Esophagus muscularis mucosa (tissue), 4 donors: ENCODE results near the gene DMD. TPM values are rescaled to one million over a fixed set of nuclear protein-coding genes. Genes with fewer than 3 reads are reported as not detected.
A peak's percentile ranks its signal among the peaks of the same experiment; 100 is the strongest.
"Not testable (repeated sequence)": the region's sequence is repeated elsewhere in the genome, so short reads cannot be mapped to it uniquely, and the experiment has no call there.

ENCODE experiments used
- DNase-seq: peaks from one replicate; pipeline ENCODE4 v3.0.0-alpha.2; 2017; ENCODE audit errors: extremely low spot score
- H3K27ac ChIP-seq, 4 donors: fragments of 200-600 bp; sonication (generic); replicated peaks in 1 of 4; 1 replicate in 3 of 4; 2 replicates in 1 of 4; pipeline ENCODE4 v1.5.1; 2016 to 2019; ENCODE audit warnings: mild to moderate bottlenecking in 1 of 4
- H3K27me3 ChIP-seq, 4 donors: fragments of 200-600 bp; sonication (generic); one replicate each; pipeline versions ENCODE4 v1.5.1 to v1.6.0; 2016 to 2019
- H3K36me3 ChIP-seq, 4 donors: fragments of 200-600 bp; sonication (generic); one replicate each; pipeline ENCODE4 v1.5.1; 2016 to 2019
- H3K4me1 ChIP-seq, 4 donors: fragments of 200-600 bp; sonication (generic); one replicate each; pipeline ENCODE4 v1.5.1; 2016 to 2019
- H3K4me3 ChIP-seq, 4 donors: fragments of 200-600 bp; sonication (generic); 1 replicate in 2 of 4; 2 replicates in 2 of 4; pipeline ENCODE4 v1.5.1; 2016 to 2019; ENCODE audit warnings: mild to moderate bottlenecking in 4 of 4, moderate library complexity in 1 of 4
- H3K9me3 ChIP-seq, 4 donors: fragments of 200-600 bp; sonication (generic); 1 replicate in 3 of 4; 2 replicates in 1 of 4; pipeline ENCODE4 v1.5.1; 2016 to 2019
- EP300 ChIP-seq: sonication (generic); formaldehyde crosslinking; IDR thresholded peaks from one replicate; pipeline ENCODE4 v1.6.1; 2017; ENCODE audit warnings: antibody characterized with exemption
- POLR2A ChIP-seq: fragments of 450-650 bp; IDR thresholded peaks from one replicate; pipeline ENCODE4 v1.6.1; 2017; ENCODE audit warnings: antibody characterized with exemption, moderate library complexity, mild to moderate bottlenecking, low read depth
- POLR2AphosphoS5 ChIP-seq, 2 donors: sonication (generic); formaldehyde crosslinking; IDR thresholded peaks; one replicate each; pipeline ENCODE4 v1.6.1; 2017; ENCODE audit warnings: antibody characterized with exemption in 2 of 2
- WGBS: methylation state at CpG from one replicate; pipeline ENCODE4 v1.1.5; 2018; 5-methylcytosine and 5-hydroxymethylcytosine counted together
- intact Hi-C: fragments of 100-400 bp; cut with DNase I; formaldehyde crosslinking; loops from one replicate; pipeline ENCODE4 v1.15.1; 2023
- total RNA-seq, 4 donors: library from RNA; depleted of rRNA; stranded (reverse); fragments of >200 nt; gene quantifications; one replicate each; pipeline versions ENCODE4 v1.1.0 to v1.2.1, GENCODE V29; 2016
- TF ChIP-seq, protein P1 (sequence below), 3 experiments: fragments of 200-600 bp in 2 of 3; fragments of 450-650 bp in 1 of 3; sonication (generic) in 2 of 3; IDR thresholded peaks; one replicate each; pipeline ENCODE4 v1.5.1; 2017 to 2019; ENCODE audit warnings: antibody characterized with exemption in 3 of 3, mild to moderate bottlenecking in 2 of 3, moderate library complexity in 1 of 3

The DMD gene
- total RNA-seq, 4 donors from 2014 or later: 127 to 210 (median 188) TPM

DNA sequence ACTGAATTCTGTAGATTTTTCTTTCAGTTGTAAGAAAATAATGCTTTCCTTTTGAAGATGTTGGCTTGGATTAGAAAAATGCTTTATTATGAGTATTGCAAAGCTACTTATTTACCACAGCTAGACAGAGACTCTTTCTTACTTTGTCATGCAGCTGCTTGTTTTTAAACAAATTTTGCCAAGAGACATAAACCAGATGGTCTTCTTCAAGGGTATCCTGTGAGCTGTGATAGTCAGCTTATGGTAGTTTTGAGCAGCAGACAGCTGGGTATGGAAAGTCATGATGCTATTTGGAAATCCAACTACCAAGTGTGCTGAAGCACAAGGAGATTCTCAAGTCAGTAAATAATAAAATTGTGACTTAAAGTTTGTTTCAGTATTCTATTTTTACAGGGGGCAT is 941.5 kb downstream of the DMD start:
- intact Hi-C loops: no loop called here
- peaks cover 0 to 5% (median 0%) of the 10 kb centered on the region in 4 donors for H3K4me1 ChIP-seq

DNA sequence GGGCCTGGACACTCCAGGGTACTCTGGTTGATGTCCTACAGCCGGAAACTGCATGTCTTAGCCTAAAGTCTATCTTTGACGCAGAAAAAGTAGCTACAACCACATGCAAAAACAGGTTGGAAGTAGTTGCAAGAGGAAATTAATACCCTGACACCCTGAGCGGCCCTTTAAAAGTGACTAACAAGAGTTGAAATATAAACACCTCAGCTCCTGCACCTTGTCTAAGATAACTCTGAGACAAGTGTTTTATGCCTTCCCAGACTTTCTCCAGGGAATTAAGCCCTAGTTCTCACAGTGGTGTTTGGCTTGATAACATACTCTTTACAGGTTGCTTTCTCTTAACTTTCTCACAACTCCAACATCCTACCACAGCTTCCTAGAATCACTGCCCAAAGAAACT is 943.1 kb downstream of the DMD start:
- Histone ChIP-seq H3K4me3 (no peak overlapping the region), H3K27me3 (no peaks in the 10 kb centered on the region), H3K27ac (no peak overlapping the region), H3K9me3 (peaks cover 0 to 9% (median 0%) of the 10 kb centered on the region in 4 donors), H3K36me3 (no peaks in the 10 kb centered on the region), H3K4me1 (peaks cover 0 to 5% (median 0%) of the 10 kb centered on the region in 4 donors)
- DNase-seq: no peak
- 71% methylated on average over 2 of the region's 3 CpGs for WGBS
- no peak for TF ChIP-seq POLR2AphosphoS5 (IDR thresholded peaks at IDR 0.05)
- no peak for TF ChIP-seq POLR2A
- TF ChIP-seq, protein P1, sequence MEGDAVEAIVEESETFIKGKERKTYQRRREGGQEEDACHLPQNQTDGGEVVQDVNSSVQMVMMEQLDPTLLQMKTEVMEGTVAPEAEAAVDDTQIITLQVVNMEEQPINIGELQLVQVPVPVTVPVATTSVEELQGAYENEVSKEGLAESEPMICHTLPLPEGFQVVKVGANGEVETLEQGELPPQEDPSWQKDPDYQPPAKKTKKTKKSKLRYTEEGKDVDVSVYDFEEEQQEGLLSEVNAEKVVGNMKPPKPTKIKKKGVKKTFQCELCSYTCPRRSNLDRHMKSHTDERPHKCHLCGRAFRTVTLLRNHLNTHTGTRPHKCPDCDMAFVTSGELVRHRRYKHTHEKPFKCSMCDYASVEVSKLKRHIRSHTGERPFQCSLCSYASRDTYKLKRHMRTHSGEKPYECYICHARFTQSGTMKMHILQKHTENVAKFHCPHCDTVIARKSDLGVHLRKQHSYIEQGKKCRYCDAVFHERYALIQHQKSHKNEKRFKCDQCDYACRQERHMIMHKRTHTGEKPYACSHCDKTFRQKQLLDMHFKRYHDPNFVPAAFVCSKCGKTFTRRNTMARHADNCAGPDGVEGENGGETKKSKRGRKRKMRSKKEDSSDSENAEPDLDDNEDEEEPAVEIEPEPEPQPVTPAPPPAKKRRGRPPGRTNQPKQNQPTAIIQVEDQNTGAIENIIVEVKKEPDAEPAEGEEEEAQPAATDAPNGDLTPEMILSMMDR (IDR thresholded peaks at IDR 0.05): no peak
- no peak for TF ChIP-seq EP300
- intact Hi-C loops: no loop called here

More for the DNA sequence above, 941.5 kb downstream of the DMD start:
- Histone ChIP-seq H3K9me3 (peaks cover 0 to 3% (median 0%) of the 10 kb centered on the region in 4 donors), H3K27me3 (no peaks in the 10 kb centered on the region), H3K36me3 (no peaks in the 10 kb centered on the region), H3K27ac (no peak overlapping the region), H3K4me3 (no peak overlapping the region)
- TF ChIP-seq POLR2AphosphoS5 (IDR thresholded peaks at IDR 0.05) (no peak), POLR2A (no peak), EP300 (no peak)
- TF ChIP-seq, protein P1 (IDR thresholded peaks at IDR 0.05): no peak
- DNase-seq: no peak

DNA sequence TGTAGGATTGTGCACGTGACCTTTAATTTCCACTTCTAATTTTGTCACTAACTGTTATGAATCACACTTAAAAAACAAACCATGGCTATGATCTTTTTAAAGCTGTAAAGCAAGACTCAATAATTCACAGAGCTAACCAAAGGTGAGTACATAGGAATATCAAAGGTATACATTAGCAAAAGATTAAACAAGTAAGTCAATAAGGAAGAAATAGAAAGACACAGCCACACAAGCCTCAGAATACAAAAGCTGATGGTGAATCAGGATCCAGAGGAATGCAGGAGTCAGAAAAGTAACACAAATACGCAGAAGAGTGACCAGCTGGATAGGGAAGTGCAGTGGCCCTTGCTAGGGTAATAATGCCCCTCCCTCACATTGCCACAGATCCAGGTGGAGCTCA is 943.6 kb downstream of the DMD start:
- Histone ChIP-seq H3K4me3 (no peak overlapping the region), H3K36me3 (no peaks in the 10 kb centered on the region), H3K27ac (no peak overlapping the region), H3K27me3 (no peaks in the 10 kb centered on the region), H3K4me1 (peaks cover 0 to 5% (median 0%) of the 10 kb centered on the region in 4 donors), H3K9me3 (peaks cover 0 to 9% (median 0%) of the 10 kb centered on the region in 4 donors)
- no peak for DNase-seq
- intact Hi-C loops: no loop called here
- TF ChIP-seq EP300 (no peak), POLR2AphosphoS5 (IDR thresholded peaks at IDR 0.05) (no peak), POLR2A (no peak)
- 67% methylated on average over 2 of the region's 2 CpGs for WGBS

DNA sequence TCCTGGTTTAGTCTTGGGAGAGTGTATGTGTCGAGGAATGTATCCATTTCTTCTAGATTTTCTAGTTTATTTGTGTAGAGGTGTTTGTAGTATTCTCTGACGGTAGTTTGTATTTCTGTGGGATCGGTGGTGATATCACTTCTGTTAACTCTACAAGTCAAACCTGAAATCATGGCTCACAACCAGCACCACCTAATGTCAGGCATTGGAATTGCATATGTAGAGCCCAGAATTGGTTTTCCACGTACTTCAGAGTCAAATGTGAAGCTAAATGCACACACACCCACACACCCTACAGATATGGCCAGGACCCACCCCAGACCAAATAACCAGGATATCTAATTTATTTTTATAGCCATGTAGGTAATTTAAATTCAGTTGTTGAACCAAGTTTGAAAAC is 964.7 kb downstream of the DMD start:
- H3K4me3 ChIP-seq, intact Hi-C loops, H3K4me1 ChIP-seq, H3K27ac ChIP-seq, DNase-seq, H3K9me3 ChIP-seq, H3K27me3 ChIP-seq, H3K36me3 ChIP-seq: not testable (repeated sequence)
- TF ChIP-seq, protein P1 (IDR thresholded peaks at IDR 0.05): peak in 1 of 3 experiments; percentile 29
- WGBS: 51% methylated on average over 4 of the region's 4 CpGs

DNA sequence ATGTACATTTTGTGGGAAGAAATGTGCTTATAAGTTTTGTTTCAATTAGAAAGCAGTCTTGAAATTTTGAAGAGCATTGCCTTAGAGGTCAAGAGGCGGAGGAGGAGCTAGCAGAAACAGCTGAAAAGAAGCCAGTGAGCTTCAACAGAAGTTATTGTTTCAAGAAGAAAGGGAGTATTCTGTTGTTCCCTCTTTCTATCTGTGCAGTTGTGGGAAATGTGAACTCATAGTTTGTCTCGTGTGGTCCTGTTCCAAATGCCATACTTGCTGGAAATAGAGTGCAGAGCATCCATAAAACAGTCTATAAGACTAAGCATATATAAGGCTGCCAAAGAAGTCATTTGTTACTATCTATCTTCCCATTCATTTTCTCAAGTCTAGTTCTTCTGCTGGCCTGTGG is 1015.7 kb downstream of the DMD start:
- Histone ChIP-seq H3K36me3 (no peaks in the 10 kb centered on the region), H3K27me3 (no peaks in the 10 kb centered on the region), H3K27ac (no peak overlapping the region), H3K9me3 (no peaks in the 10 kb centered on the region), H3K4me3 (no peak overlapping the region), H3K4me1 (no peaks in the 10 kb centered on the region)
- TF ChIP-seq, protein P1 (IDR thresholded peaks at IDR 0.05): no peak
- TF ChIP-seq EP300: no peak
- no peak for TF ChIP-seq POLR2AphosphoS5 (IDR thresholded peaks at IDR 0.05)
- no peak for TF ChIP-seq POLR2A
- 62% methylated on average over 2 of the region's 2 CpGs for WGBS
- intact Hi-C loops: no loop called here
- DNase-seq: no peak
